ENCODE results near the gene PYGB.

GRCh38 chr20:25321262-25321831 is 73.5 kb downstream of the PYGB start:
- TF ChIP-seq CTCF (tag by site-specific recombination; IDR thresholded peaks at IDR 0.05) (no peak), KLF7 (tag by site-specific recombination; IDR thresholded peaks at IDR 0.05; ENCODE audit: borderline replicate concordance) (no peak), ZNF292 (tag by site-specific recombination; IDR thresholded peaks at IDR 0.05; ENCODE audit: borderline replicate concordance, low read depth) (no peak), ZNF223 (tag by site-specific recombination; IDR thresholded peaks at IDR 0.05) (no peak), YY1 (tag by site-specific recombination; IDR thresholded peaks at IDR 0.05) (no peak), ZNF274 (IDR thresholded peaks at IDR 0.05; ENCODE audit: low read length) (no peak), ZNF274 (tag by site-specific recombination; IDR thresholded peaks at IDR 0.05; ENCODE audit: borderline replicate concordance) (no peak)
